ENCODE results near the gene HIC1. TPM values are rescaled to one million over a fixed set of nuclear protein-coding genes. Genes with fewer than 3 reads are reported as not detected.
A peak's percentile ranks its signal among the peaks of the same experiment; 100 is the strongest.

Gene HIC1
- total RNA-seq, 3 donors from 2014 or later, result 18.9 to 60.9 (median 31.5) TPM

DNA sequence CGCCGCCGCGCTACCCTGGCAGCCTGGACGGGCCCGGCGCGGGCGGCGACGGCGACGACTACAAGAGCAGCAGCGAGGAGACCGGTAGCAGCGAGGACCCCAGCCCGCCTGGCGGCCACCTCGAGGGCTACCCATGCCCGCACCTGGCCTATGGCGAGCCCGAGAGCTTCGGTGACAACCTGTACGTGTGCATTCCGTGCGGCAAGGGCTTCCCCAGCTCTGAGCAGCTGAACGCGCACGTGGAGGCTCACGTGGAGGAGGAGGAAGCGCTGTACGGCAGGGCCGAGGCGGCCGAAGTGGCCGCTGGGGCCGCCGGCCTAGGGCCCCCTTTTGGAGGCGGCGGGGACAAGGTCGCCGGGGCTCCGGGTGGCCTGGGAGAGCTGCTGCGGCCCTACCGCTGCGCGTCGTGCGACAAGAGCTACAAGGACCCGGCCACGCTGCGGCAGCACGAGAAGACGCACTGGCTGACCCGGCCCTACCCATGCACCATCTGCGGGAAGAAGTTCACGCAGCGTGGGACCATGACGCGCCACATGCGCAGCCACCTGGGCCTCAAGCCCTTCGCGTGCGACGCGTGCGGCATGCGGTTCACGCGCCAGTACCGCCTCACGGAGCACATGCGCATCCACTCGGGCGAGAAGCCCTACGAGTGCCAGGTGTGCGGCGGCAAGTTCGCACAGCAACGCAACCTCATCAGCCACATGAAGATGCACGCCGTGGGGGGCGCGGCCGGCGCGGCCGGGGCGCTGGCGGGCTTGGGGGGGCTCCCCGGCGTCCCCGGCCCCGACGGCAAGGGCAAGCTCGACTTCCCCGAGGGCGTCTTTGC is 3.1 kb downstream of the HIC1 start:
- no peak for DNase-seq
- no peak overlapping the region for H3K4me3 Mint-ChIP-seq
- peaks cover 25% of the 10 kb centered on the region for H3K36me3 Mint-ChIP-seq (ENCODE audit: insufficient read depth)
- H3K9me3 Mint-ChIP-seq, result no peaks in the 10 kb centered on the region
- H3K27me3 Mint-ChIP-seq (ENCODE audit: low read depth), result peaks cover 10% of the 10 kb centered on the region
- ATAC-seq, result no peak
- H3K4me1 Mint-ChIP-seq (ENCODE audit: low read depth), result peaks cover 20% of the 10 kb centered on the region

- Mint-ChIP-seq H3K4me1 (ENCODE audit: low read depth) (peaks cover 15% of the 10 kb centered on the region), H3K4me3 (no peak overlapping the region), H3K9me3 (no peaks in the 10 kb centered on the region), H3K27me3 (ENCODE audit: low read depth) (peaks cover 10% of the 10 kb centered on the region), H3K36me3 (ENCODE audit: insufficient read depth) (peaks cover 29% of the 10 kb centered on the region)
- peak; percentile 63 for DNase-seq
- no peak for ATAC-seq
These were observed 4.0 kb downstream of the HIC1 start for GRCh38 chr17:2058586-2059546.

GRCh38 chr17:2059547-2060384 is 4.9 kb downstream of the HIC1 start:
- Mint-ChIP-seq H3K9me3 (no peaks in the 10 kb centered on the region), H3K4me3 (no peak overlapping the region), H3K36me3 (ENCODE audit: insufficient read depth) (peaks cover 37% of the 10 kb centered on the region), H3K4me1 (ENCODE audit: low read depth) (peaks cover 11% of the 10 kb centered on the region), H3K27me3 (ENCODE audit: low read depth) (peaks cover 10% of the 10 kb centered on the region)
- DNase-seq (no peak), ATAC-seq (no peak)

DNA sequence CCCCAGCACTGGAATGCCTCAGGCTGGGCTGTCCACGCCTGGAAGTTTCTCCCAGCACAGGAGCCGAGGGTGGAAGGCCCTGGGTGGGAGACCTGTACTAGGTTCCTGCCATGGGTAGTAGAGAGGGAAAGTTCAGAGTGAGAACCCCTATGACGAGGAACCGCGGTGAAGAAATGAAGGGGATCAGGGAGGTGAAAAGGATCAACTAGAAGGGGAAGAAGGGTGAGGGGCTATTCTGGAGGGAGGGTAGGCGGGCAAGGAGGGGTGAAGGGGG is 5.4 kb downstream of the HIC1 start:
- H3K4me1 Mint-ChIP-seq (ENCODE audit: low read depth), result peaks cover 13% of the 10 kb centered on the region
- H3K27me3 Mint-ChIP-seq (ENCODE audit: low read depth), result peaks cover 10% of the 10 kb centered on the region
- peaks cover 39% of the 10 kb centered on the region for H3K36me3 Mint-ChIP-seq (ENCODE audit: insufficient read depth)
- H3K9me3 Mint-ChIP-seq, result no peaks in the 10 kb centered on the region
- no peak overlapping the region for H3K4me3 Mint-ChIP-seq
- DNase-seq, result no peak
- ATAC-seq, result no peak

- Mint-ChIP-seq H3K36me3 (ENCODE audit: insufficient read depth) (peaks cover 44% of the 10 kb centered on the region), H3K27me3 (ENCODE audit: low read depth) (peaks cover 10% of the 10 kb centered on the region), H3K4me3 (no peak overlapping the region), H3K9me3 (no peaks in the 10 kb centered on the region), H3K4me1 (ENCODE audit: low read depth) (peaks cover 13% of the 10 kb centered on the region)
- no peak for DNase-seq
- ATAC-seq, result no peak
These were observed 6.0 kb downstream of the HIC1 start for GRCh38 chr17:2060681-2061440.

DNA sequence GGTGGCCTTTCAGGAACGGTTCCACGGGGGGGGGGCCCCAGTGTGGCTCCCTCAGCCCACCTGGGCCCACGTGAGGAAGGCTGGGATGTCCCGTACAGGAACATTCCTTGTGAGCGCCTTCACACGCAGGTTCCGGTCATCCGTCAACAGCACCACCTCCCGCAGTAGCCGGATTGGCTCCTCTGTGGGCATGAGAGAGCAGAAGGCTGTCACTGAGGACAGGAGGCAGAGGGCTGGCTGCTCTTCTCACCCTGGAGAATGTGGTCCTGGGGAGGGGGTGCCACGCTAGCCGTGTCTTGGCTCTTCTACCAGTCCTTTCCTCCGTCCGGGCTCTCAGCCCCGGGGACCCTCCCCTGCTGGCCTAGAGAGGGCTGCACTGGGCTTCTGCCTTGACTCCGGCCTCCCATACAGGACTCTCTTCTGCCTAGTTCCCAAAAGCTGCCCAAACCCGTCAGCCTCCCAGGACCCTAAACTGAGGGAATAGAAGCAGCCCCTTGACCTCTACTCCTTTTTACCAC is 6.6 kb downstream of the HIC1 start:
- Mint-ChIP-seq H3K4me1 (ENCODE audit: low read depth) (peaks cover 13% of the 10 kb centered on the region), H3K36me3 (ENCODE audit: insufficient read depth) (peaks cover 50% of the 10 kb centered on the region), H3K9me3 (no peaks in the 10 kb centered on the region), H3K27me3 (ENCODE audit: low read depth) (peaks cover 10% of the 10 kb centered on the region), H3K4me3 (no peak overlapping the region)
- DNase-seq, result no peak
- no peak for ATAC-seq

GRCh38 chr17:2062571-2063183 is 7.8 kb downstream of the HIC1 start:
- H3K4me1 Mint-ChIP-seq (ENCODE audit: low read depth), result peaks cover 11% of the 10 kb centered on the region
- no peak for DNase-seq
- peaks cover 50% of the 10 kb centered on the region for H3K36me3 Mint-ChIP-seq (ENCODE audit: insufficient read depth)
- peaks cover 10% of the 10 kb centered on the region for H3K27me3 Mint-ChIP-seq (ENCODE audit: low read depth)
- no peaks in the 10 kb centered on the region for H3K9me3 Mint-ChIP-seq
- no peak overlapping the region for H3K4me3 Mint-ChIP-seq
- ATAC-seq, result no peak

DNA sequence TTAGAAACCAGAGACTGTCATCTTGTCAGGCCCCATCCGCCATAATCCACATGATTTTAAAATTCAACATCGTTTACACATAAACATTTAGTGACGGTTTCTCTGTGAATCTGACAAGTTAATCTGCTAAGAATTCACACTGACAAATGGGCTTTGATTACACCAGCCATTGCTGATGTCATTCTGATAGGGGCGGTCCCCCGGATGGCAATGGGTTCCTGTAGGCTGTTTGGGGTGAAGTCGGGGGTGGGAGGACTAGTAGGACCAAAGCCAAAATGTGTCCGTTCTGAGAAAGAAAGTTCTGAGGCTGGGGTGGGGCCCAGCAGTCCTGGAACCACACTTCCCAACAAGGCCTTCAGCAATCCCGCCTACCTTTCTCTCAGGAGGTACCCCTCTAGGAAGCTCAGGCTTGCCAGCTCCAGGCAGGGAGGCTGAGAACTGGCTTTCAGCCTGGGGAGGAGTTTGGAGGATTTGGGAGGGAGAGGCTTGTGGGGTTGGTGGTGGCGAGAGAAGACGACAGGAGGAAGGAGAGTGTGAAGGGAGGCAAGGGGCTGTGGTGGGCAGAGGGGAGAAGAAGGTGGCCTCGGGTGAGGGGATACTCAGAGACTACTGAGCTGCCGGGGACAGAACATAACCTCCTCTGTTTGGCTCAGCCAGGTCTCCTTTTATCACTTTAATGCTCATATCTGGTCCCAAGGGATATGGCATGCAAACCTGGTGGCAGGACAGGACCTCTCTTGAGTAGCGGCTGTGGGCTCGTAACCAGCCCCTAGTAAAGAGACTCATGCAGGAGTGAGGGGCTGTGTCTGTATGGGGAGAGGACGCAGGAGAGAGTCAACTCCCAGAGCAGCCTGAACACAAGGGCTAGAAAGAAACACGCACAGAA is 8.6 kb downstream of the HIC1 start:
- ATAC-seq (no peak), DNase-seq (no peak)
- H3K27me3 Mint-ChIP-seq (ENCODE audit: low read depth), result peaks cover 10% of the 10 kb centered on the region
- no peaks in the 10 kb centered on the region for H3K9me3 Mint-ChIP-seq
- H3K36me3 Mint-ChIP-seq (ENCODE audit: insufficient read depth), result peaks cover 56% of the 10 kb centered on the region
- H3K4me1 Mint-ChIP-seq (ENCODE audit: low read depth), result peaks cover 13% of the 10 kb centered on the region
- no peak overlapping the region for H3K4me3 Mint-ChIP-seq

DNA sequence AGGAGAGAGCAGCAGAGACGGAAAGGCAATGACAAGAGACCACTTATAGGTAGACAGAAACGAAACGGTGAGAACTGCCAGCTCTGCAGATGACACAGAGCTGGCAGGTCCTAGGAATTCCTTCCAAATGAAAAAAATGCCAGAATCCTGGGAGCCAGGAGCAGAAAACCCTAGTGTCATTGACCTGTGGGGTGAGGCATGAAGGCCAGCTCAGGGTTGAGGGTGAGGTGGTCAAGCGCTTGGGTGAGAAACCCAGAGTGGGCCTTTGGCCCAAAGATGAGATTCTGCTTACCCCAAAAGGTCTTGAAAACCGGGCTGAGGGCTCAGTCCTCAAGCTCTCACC is 9.2 kb downstream of the HIC1 start:
- Mint-ChIP-seq H3K4me3 (no peak overlapping the region), H3K36me3 (ENCODE audit: insufficient read depth) (peaks cover 61% of the 10 kb centered on the region), H3K4me1 (ENCODE audit: low read depth) (peaks cover 17% of the 10 kb centered on the region), H3K9me3 (no peaks in the 10 kb centered on the region), H3K27me3 (ENCODE audit: low read depth) (peaks cover 10% of the 10 kb centered on the region)
- ATAC-seq (no peak), DNase-seq (no peak)

- peaks cover 62% of the 10 kb centered on the region for H3K36me3 Mint-ChIP-seq (ENCODE audit: insufficient read depth)
- no peak overlapping the region for H3K4me3 Mint-ChIP-seq
- peaks cover 20% of the 10 kb centered on the region for H3K4me1 Mint-ChIP-seq (ENCODE audit: low read depth)
- no peak for DNase-seq
- no peaks in the 10 kb centered on the region for H3K9me3 Mint-ChIP-seq
- H3K27me3 Mint-ChIP-seq (ENCODE audit: low read depth), result peaks cover 6% of the 10 kb centered on the region
- peak in 1 of 2 donors; percentile 4 for ATAC-seq
These were observed 9.6 kb downstream of the HIC1 start for GRCh38 chr17:2064520-2064971.

DNA sequence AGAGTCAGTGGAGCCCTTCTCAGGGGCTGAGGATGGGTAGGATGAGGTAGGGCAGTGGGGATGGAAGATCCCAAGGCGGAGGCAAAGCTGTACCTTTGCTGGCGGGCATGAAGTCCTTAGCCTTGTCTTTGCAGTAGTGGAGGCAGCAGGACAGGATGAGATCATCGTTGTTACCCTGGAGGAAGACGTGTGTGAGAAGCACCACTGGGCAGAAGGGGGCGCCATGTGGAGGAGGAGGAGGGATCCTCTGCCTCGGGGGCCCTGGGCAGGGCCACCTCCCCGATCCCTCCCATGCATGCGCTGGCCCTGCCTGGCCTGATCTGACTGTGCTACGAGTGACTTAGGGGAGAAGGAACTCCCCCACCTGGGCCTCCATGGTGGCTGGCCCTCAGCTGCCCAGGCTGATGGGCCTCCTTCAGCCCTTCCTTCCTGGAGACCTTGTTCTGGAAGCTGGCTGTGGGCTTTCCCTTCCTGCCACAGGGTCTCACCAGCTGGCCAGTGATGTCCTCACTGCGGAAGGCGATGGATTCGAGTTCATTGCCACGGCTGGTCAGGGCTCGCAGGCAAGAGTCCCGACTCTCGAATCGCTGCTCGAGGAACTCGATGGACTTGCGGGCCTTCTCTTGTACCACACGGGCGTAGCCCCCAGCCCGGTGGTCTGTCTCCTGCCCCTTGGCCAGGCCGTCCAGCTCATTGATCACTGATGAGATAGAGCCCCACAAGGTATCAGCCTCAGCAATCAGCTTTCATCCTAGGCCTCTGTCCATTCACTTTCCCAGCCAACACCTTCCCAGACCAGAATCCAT is 10.3 kb downstream of the HIC1 start:
- no peak overlapping the region for H3K4me3 Mint-ChIP-seq
- H3K27me3 Mint-ChIP-seq (ENCODE audit: low read depth), result peaks cover 8% of the 10 kb centered on the region
- no peak for DNase-seq
- peak; percentile 70 to 74 for ATAC-seq
- no peaks in the 10 kb centered on the region for H3K9me3 Mint-ChIP-seq
- H3K4me1 Mint-ChIP-seq (ENCODE audit: low read depth), result peaks cover 23% of the 10 kb centered on the region
- H3K36me3 Mint-ChIP-seq (ENCODE audit: insufficient read depth), result peaks cover 64% of the 10 kb centered on the region

DNA sequence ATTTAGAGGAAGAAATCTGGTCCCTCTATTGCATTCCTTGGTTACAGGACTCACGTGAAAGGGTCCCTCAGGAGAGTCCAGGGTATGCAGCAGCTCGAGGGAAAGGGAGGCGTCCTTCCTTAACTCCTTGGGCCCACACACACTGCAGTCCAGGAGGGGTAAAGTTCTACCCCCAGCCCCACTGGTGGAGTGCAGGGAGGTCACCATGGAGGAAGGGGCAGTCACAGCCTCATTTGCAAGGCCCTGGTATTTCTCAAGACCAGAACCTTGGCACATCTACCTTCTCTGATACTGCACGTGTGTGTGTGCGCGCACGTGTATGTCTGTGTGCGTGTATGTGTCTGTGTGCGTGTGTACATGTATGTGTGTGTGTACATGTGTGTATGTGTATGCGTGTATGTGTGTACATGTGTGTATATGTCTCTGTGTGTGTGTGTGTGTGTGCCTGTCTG is 11.1 kb downstream of the HIC1 start:
- peaks cover 29% of the 10 kb centered on the region for H3K4me1 Mint-ChIP-seq (ENCODE audit: low read depth)
- ATAC-seq, result no peak
- H3K36me3 Mint-ChIP-seq (ENCODE audit: insufficient read depth), result peaks cover 62% of the 10 kb centered on the region

More for the DNA sequence above, 11.1 kb downstream of the HIC1 start:
- H3K27me3 Mint-ChIP-seq (ENCODE audit: low read depth), result peaks cover 4% of the 10 kb centered on the region
- H3K9me3 Mint-ChIP-seq, result no peaks in the 10 kb centered on the region
- H3K4me3 Mint-ChIP-seq, result no peak overlapping the region
- no peak for DNase-seq
